Adrenal gland (tissue), 5 donors: Measurements from ENCODE around the gene ZNF83.

Experiments used
- CTCF ChIP-seq, 6 experiments: fragments of 450-650 bp in 4 of 6; fragments of 200-600 bp in 2 of 6; sonication (generic) in 1 of 6; IDR thresholded peaks; 1 replicate in 5 of 6; 2 replicates in 1 of 6; pipeline versions ENCODE4 v1.5.1 to v1.8.0; 2016 to 2021; ENCODE audit warnings: antibody characterized with exemption in 6 of 6, mild to moderate bottlenecking in 2 of 6, moderate library complexity in 1 of 6
- POLR2A ChIP-seq, 2 donors: fragments of 450-650 bp; IDR thresholded peaks; one replicate each; pipeline ENCODE4 v1.6.1; 2017; ENCODE audit warnings: antibody characterized with exemption in 2 of 2, mild to moderate bottlenecking in 2 of 2, moderate library complexity in 1 of 2
- donor health status: DM: no; HTN: no; CAD: no.

GRCh38 chr19:52660981-52661380, 22.8 kb upstream of the ZNF83 start:
- TF ChIP-seq POLR2A (IDR thresholded peaks at IDR 0.05) (no peak), CTCF (IDR thresholded peaks at IDR 0.05) (no peak)
